K562 (cell line): ENCODE results near the gene ZYG11A. TPM values are rescaled to one million over a fixed set of nuclear protein-coding genes. Genes with fewer than 3 reads are reported as not detected.

Experiments
- ASH1L ChIP-seq: fragments of 450-650 bp; IDR thresholded peaks from 2 replicates; pipeline ENCODE4 v1.6.1; 2018; ENCODE audit warnings: borderline replicate concordance, mild to moderate bottlenecking, low read depth; ENCODE audit not compliant: partially characterized antibody
- BCL6 ChIP-seq: fragments of 250-450 bp; sonication (Bioruptor Pico); IDR thresholded peaks from 2 replicates; pipeline ENCODE4 v1.4.0; 2020
- BRCA1 ChIP-seq, 2 experiments: fragments of 450-650 bp in 1 of 2; sonication (generic) in 1 of 2; formaldehyde crosslinking in 1 of 2; IDR thresholded peaks; 2 replicates each; pipeline versions ENCODE4 v1.5.0 to v1.6.1; 2017 to 2020; ENCODE audit warnings: mild to moderate bottlenecking in 1 of 2, missing genetic modification reagents in 1 of 2
- CCNT2 ChIP-seq: IDR thresholded peaks from 2 replicates; pipeline ENCODE4 v1.6.1; 2011; ENCODE audit warnings: borderline replicate concordance, low read depth, mild to moderate bottlenecking, moderate library complexity, mixed read lengths, low read length; ENCODE audit not compliant: insufficient read length; ENCODE audit errors: extremely low read depth
- E2F3 ChIP-seq: fragments of 250-450 bp; sonication (Bioruptor Pico); IDR thresholded peaks from 2 replicates; pipeline ENCODE4 v1.4.0; 2020; ENCODE audit warnings: mild to moderate bottlenecking
- HDAC1 ChIP-seq, 2 experiments: fragments of 450-650 bp; IDR thresholded peaks; 2 replicates each; pipeline ENCODE4 v1.6.1; 2016 to 2017; ENCODE audit warnings: inconsistent platforms in 1 of 2, mild to moderate bottlenecking in 1 of 2, moderate library complexity in 1 of 2
- LEF1 ChIP-seq: fragments of 450-650 bp; IDR thresholded peaks from 2 replicates; pipeline ENCODE4 v1.6.1; 2016; ENCODE audit warnings: mild to moderate bottlenecking
- MXI1 ChIP-seq: IDR thresholded peaks from 2 replicates; pipeline ENCODE4 v1.6.1; 2011; ENCODE audit warnings: low read depth, mild to moderate bottlenecking, improper control_type of control experiment, low read length
- NFATC3 ChIP-seq: fragments of 450-650 bp; IDR thresholded peaks from 2 replicates; pipeline ENCODE4 v1.6.1; 2017; ENCODE audit warnings: mild to moderate bottlenecking
- NONO ChIP-seq, 2 experiments: fragments of 200-400 bp in 1 of 2; fragments of 450-650 bp in 1 of 2; formaldehyde crosslinking in 1 of 2; IDR thresholded peaks; 2 replicates each; pipeline ENCODE4 v1.6.1; 2017; ENCODE audit warnings: low read depth in 2 of 2, mild to moderate bottlenecking in 2 of 2, moderate library complexity in 2 of 2, low read length in 1 of 2
- SMARCC2 ChIP-seq: fragments of 450-650 bp; IDR thresholded peaks from 2 replicates; pipeline ENCODE4 v1.6.1; 2017; ENCODE audit warnings: antibody characterized with exemption, moderate library complexity, mild to moderate bottlenecking, low read depth
- TBP ChIP-seq: optimal IDR thresholded peaks from 2 replicates; pipeline ENCODE3; 2011; ENCODE audit warnings: low read depth, low read length, improper control_type of control experiment
- ZNF41 ChIP-seq: fragments of 250-450 bp; sonication (Bioruptor Pico); conservative IDR thresholded peaks from 2 replicates; pipeline ENCODE4 v1.4.0; 2020; ENCODE audit warnings: mild to moderate bottlenecking
- ZNF431 ChIP-seq: sonication (generic); formaldehyde crosslinking; IDR thresholded peaks from 2 replicates; pipeline ENCODE4 v1.8.0; 2022; ENCODE audit warnings: mild to moderate bottlenecking, missing genetic modification reagents
- ZSCAN29 ChIP-seq: fragments of 450-650 bp; IDR thresholded peaks from 2 replicates; pipeline ENCODE4 v1.6.1; 2017
- polyA plus RNA-seq, 8 experiments: library from polyadenylated mRNA; depleted of rRNA in 4 of 8; stranded (reverse) in 5 of 8; unstranded in 3 of 8; fragments of >200 nt; fragmentation: Nextera tagmentation in 2 of 8; fragmentation: Illumina TruSeq in 1 of 8; extraction: Ambion mirVana in 2 of 8; extraction: Trizol in 1 of 8; gene quantifications; 2 replicates each; pipeline versions ENCODE4 v1.2.1 to v1.2.3, GENCODE V29; 2011 to 2014; ENCODE audit warnings: inconsistent platforms in 1 of 8, missing spikeins in 1 of 8
- total RNA-seq, 7 experiments: library from RNA; depleted of rRNA in 6 of 7; stranded (reverse); fragments of >200 nt in 6 of 7; fragmentation: Illumina TruSeq in 2 of 7; extraction: Trizol in 2 of 7; gene quantifications; 2 replicates each; pipeline versions ENCODE4 v1.2.1 to v1.2.3, GENCODE V29; 2011 to 2021; ENCODE audit warnings: low replicate concordance in 1 of 7
- TF ChIP-seq, protein P1 (sequence below), 2 experiments: fragments of 450-650 bp in 1 of 2; IDR thresholded peaks; 2 replicates each; pipeline ENCODE4 v1.6.1; 2011 to 2017; ENCODE audit warnings: low read depth in 2 of 2, antibody characterized with exemption in 1 of 2, borderline replicate concordance in 1 of 2, low read length in 1 of 2, mild to moderate bottlenecking in 1 of 2, mixed read lengths in 1 of 2; ENCODE audit not compliant: control insufficient read depth in 1 of 2
- TF ChIP-seq, protein P2 (sequence below): sonication (generic); formaldehyde crosslinking; IDR thresholded peaks from 2 replicates; pipeline ENCODE4 v1.8.0; 2022; ENCODE audit warnings: mild to moderate bottlenecking, missing genetic modification reagents, borderline replicate concordance
- TF ChIP-seq, protein P3 (sequence below): sonication (generic); formaldehyde crosslinking; IDR thresholded peaks from 2 replicates; pipeline ENCODE4 v1.8.1; 2023; ENCODE audit warnings: mild to moderate bottlenecking, missing genetic modification reagents
- TF ChIP-seq, protein P4 (sequence below): sonication (generic); formaldehyde crosslinking; IDR thresholded peaks from 2 replicates; pipeline ENCODE4 v1.8.1; 2023; ENCODE audit warnings: mild to moderate bottlenecking, missing genetic modification reagents

Gene ZYG11A
- total and polyA plus RNA-seq, 9 of the 15 experiments (the other 6 are each of a cell fraction or from before 2014, with no cell fraction given): 4.5 to 21.9 (median 14.0) TPM

DNA sequence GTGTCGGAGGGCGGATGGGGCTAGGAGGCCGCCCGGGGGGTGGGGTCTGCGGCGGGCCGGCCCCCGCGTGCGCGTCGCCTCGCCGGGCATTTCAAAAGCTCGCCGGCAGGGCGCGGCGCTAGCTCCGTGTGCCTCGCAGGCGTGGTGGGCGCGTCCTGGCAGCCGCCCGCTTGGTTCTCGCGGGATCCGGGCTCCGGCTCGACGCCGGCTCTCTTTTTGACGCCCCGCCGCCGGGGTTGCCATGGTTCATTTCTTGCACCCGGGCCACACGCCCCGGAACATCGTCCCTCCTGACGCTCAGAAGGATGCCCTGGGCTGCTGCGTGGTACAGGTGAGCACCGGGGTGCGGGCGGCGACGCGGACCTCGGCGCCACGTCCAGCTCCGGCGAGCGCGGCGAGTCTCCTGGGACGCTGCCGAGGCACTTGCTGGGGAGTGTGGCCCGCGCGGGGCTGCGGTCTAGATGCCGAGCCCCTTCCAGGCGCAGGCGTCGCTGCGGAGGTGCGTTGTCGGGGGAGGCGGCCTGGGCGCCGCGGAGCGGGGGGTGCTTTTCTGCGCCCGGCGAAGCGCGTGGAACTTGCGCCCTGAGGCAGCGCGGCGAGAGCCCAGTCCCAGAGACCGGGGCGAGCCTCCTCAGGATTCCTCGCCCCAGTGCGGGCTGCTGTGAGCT, at the start of gene ZYG11A (continued):
- TF ChIP-seq, protein P1, sequence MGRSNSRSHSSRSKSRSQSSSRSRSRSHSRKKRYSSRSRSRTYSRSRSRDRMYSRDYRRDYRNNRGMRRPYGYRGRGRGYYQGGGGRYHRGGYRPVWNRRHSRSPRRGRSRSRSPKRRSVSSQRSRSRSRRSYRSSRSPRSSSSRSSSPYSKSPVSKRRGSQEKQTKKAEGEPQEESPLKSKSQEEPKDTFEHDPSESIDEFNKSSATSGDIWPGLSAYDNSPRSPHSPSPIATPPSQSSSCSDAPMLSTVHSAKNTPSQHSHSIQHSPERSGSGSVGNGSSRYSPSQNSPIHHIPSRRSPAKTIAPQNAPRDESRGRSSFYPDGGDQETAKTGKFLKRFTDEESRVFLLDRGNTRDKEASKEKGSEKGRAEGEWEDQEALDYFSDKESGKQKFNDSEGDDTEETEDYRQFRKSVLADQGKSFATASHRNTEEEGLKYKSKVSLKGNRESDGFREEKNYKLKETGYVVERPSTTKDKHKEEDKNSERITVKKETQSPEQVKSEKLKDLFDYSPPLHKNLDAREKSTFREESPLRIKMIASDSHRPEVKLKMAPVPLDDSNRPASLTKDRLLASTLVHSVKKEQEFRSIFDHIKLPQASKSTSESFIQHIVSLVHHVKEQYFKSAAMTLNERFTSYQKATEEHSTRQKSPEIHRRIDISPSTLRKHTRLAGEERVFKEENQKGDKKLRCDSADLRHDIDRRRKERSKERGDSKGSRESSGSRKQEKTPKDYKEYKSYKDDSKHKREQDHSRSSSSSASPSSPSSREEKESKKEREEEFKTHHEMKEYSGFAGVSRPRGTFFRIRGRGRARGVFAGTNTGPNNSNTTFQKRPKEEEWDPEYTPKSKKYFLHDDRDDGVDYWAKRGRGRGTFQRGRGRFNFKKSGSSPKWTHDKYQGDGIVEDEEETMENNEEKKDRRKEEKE (IDR thresholded peaks at IDR 0.05; ENCODE audit: borderline replicate concordance in 1 of 2, control insufficient read depth in 1 of 2, low read depth in 2 of 2, low read length in 1 of 2): peak in 1 of 2 experiments; percentile 80; a peak in 1 of 4 replicates
- TF ChIP-seq TBP (peak; percentile 79), NFATC3 (no peak), E2F3 (CRISPR knock-in tag) (no peak), ZNF41 (CRISPR knock-in tag) (no peak), ASH1L (no peak), NONO (IDR thresholded peaks at IDR 0.05; ENCODE audit: low read depth in 2 of 2, low read length in 1 of 2) (peak; percentile 63 to 64; a peak in 3 of 4 replicates), HDAC1 (IDR thresholded peaks at IDR 0.05) (peak in 1 of 2 experiments; percentile 83; a peak in 2 of 4 replicates), BRCA1 (IDR thresholded peaks at IDR 0.05) (no peak), BRCA1 (CRISPR knock-in tag; IDR thresholded peaks at IDR 0.05) (no peak), CCNT2 (peak; percentile 88), MXI1 (peak; percentile 70; the same call in 1 of the 2 replicates), ZSCAN29 (no peak), SMARCC2 (no peak), BCL6 (CRISPR knock-in tag) (no peak), LEF1 (no peak), ZNF431 (CRISPR knock-in tag) (peak; percentile 55; the same call in 1 of the 2 replicates)
- TF ChIP-seq, protein P2, sequence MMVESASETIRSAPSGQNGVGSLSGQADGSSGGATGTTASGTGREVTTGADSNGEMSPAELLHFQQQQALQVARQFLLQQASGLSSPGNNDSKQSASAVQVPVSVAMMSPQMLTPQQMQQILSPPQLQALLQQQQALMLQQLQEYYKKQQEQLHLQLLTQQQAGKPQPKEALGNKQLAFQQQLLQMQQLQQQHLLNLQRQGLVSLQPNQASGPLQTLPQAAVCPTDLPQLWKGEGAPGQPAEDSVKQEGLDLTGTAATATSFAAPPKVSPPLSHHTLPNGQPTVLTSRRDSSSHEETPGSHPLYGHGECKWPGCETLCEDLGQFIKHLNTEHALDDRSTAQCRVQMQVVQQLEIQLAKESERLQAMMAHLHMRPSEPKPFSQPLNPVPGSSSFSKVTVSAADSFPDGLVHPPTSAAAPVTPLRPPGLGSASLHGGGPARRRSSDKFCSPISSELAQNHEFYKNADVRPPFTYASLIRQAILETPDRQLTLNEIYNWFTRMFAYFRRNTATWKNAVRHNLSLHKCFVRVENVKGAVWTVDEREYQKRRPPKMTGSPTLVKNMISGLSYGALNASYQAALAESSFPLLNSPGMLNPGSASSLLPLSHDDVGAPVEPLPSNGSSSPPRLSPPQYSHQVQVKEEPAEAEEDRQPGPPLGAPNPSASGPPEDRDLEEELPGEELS (CRISPR knock-in tag): peak; percentile 91; the same call in 1 of the 2 replicates
- TF ChIP-seq, protein P3, sequence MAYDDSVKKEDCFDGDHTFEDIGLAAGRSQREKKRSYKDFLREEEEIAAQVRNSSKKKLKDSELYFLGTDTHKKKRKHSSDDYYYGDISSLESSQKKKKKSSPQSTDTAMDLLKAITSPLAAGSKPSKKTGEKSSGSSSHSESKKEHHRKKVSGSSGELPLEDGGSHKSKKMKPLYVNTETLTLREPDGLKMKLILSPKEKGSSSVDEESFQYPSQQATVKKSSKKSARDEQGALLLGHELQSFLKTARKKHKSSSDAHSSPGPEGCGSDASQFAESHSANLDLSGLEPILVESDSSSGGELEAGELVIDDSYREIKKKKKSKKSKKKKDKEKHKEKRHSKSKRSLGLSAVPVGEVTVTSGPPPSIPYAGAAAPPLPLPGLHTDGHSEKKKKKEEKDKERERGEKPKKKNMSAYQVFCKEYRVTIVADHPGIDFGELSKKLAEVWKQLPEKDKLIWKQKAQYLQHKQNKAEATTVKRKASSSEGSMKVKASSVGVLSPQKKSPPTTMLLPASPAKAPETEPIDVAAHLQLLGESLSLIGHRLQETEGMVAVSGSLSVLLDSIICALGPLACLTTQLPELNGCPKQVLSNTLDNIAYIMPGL: peak; percentile 79
- TF ChIP-seq, protein P4, sequence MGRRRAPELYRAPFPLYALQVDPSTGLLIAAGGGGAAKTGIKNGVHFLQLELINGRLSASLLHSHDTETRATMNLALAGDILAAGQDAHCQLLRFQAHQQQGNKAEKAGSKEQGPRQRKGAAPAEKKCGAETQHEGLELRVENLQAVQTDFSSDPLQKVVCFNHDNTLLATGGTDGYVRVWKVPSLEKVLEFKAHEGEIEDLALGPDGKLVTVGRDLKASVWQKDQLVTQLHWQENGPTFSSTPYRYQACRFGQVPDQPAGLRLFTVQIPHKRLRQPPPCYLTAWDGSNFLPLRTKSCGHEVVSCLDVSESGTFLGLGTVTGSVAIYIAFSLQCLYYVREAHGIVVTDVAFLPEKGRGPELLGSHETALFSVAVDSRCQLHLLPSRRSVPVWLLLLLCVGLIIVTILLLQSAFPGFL: no peak
